HG03378 (cell line): ENCODE data around the gene CDYL.

ENCODE experiments used
- ATAC-seq: cut with Tn5 transposase; IDR thresholded peaks from one replicate; pipeline ENCODE4 v1.9.1; 2021; ENCODE audit warnings: mild to moderate bottlenecking, moderate library complexity; ENCODE audit not compliant: unreplicated experiment

Gene CDYL

GRCh38 chr6:4774296-4774695, 1.9 kb upstream of the CDYL start:
- no peak for ATAC-seq

GRCh38 chr6:4774715-4775493, 1.3 kb upstream of the CDYL start:
- ATAC-seq: no peak

GRCh38 chr6:4775494-4776130, 592 bp upstream of the CDYL start:
- peak; percentile 16 for ATAC-seq

DNA sequence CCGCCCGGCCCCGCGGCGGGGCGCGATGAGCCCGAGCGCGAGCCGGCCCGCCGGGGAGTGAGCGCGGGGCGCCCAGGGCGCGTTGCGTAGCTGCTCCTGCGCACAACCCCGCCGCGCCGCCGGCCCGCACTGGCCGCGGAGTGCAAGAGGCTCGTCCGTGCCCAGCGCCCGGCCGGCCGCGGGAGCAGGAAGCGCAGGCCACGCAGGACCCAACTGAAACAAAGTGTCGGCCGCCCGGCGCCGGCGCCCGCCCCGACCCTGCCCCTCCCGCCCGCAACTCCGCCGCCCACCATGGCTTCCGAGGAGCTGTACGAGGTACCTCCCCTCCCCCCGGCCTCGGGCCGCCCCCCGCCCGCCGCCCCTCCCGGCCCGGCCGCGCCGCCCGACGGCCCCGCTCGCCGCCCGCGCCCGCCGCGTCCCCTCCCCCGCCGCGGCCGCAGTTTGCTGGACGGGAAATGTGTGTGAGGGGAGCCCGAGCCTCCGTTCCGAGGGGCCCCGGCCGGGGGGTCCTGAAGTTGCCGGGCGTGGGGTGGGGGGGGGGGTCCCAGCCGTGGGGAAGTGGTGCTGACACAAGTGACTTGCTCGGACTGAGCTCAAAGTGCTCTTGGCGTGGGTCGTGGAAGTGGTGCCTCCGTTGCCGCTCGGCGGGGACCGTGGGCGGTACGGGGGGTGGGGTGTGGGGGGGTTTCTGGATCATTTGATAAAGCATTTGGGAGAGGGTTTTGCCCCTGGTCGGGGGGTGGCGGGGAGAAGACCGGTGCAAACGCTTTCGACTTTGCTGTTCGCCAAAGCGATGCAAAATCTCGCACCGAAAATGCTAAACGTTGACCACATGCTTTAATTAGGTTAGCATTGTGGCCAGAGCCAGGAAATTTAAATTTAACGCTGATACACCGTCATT, 539 bp downstream of the CDYL start:
- no peak for ATAC-seq

DNA sequence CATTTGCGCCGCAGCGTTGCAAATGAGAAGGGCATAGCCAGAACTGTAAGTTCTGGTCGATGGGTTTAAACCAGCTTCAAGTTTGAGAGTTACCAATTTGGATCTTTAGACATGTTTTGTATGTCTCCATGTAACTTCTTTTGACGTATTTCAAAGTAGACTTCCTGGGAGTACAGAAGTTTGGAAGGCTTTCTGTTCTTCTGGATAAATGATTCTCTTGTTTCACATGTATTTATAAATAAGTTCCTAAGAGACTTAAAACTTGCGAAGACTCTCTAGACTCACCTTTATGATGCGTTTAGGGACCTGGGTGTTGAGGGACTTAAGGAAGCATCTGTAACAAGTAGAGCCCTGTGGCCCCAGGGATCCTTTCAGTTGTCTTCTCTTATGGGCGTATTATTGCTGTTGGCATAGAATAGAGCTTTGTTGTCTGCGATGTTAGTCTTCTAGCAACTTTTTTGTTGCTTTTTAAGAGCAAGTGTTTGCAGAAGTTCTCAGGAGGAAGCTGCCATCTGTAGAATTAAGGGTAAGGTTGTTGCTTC, 1.3 kb downstream of the CDYL start:
- ATAC-seq: no peak

DNA sequence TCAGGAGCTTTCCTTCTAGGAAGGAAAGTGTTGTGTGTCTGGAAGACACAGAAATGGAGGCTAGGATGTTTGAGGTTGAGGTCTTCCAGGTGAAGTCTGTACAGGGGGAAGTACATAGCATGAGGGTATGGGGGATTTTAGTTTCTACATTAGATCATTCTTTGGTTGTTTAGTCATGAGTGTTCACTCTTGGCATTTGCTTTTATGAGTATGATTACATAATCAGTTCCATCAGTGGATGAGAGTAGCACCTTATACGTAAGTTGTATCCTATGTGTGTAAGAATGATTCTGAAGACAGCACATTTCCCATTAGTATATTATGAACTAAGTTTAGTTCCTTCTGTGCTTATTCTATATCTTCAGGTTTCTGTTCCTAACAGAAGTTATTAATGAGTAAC, 1.9 kb downstream of the CDYL start:
- peak; percentile 23 for ATAC-seq

- no peak for ATAC-seq
Measured at GRCh38 chr6:4780360-4780812, 4.2 kb downstream of the CDYL start.

DNA sequence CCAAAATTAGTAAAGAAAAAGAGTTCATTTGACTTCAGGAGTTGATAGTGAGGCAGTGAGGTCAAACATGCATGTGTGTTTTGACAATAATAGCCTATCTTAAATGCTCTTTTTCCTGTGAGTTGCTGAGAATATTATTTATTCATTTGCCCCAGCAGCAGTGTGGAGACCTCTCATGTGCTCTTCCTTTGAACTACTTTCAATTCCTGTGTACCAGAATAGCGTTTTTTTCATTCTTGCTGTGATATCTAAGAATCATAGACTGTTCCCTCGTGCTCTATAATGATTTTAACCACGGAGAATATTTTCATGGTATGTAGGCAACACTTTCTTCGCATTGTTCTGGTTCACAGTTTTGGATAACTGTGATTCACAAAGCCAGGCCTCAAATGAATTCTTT, 5.2 kb downstream of the CDYL start:
- ATAC-seq: no peak

DNA sequence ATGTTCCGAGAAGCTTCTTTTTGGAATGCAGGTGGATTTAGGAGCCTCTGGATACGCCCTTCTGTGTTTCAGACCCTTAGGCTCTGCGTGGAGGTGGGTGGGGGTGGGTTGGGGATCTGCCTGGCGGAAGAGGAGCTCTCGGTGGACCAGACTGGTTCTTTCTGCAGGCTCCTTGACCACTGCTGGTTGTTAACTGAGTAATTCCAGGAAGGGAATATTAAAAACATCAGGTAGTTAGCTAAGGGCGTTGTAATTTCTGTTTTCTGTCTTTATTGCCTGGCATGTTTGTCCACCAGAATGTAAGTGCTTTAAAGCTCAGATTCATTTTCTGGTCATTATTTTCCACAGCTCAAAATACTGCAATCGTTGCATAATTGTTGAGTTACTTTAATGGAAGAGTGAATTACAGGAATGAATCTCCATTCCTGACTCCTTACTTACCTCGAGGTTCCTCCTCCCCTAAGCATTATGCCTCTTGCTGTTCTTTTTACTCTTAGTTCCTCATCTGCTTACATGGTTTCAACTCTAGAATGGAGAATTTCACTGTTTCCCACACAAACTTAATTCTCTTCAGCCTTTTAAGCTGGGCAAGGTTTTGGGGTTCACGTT, 5.9 kb downstream of the CDYL start:
- ATAC-seq: no peak

GRCh38 chr6:4786996-4787395, 10.8 kb downstream of the CDYL start:
- ATAC-seq: no peak

GRCh38 chr6:4788482-4788881, 12.3 kb downstream of the CDYL start:
- no peak for ATAC-seq

GRCh38 chr6:4788953-4789584, 12.9 kb downstream of the CDYL start:
- peak; percentile 79 for ATAC-seq

GRCh38 chr6:4790158-4790899, 14.1 kb downstream of the CDYL start:
- ATAC-seq: no peak

GRCh38 chr6:4794140-4794707, 18.0 kb downstream of the CDYL start:
- no peak for ATAC-seq

DNA sequence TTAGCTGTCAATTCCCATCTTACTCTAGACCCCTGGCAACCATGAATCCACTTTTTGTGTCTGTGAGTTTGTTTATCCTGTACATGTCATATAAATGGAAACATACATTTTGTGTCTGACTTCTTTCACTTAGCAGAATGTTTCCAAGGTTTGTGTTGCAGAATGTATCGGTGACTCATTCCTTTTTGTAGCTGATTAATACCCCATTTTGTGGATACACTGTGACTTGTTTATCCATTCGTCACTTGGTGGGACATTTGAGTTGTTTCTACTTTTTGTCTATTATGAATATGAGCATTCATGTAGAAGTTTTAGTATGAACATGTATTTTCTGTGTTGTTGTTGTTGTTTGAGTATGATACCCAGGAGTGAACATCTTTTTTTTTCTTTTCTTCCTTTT, 21.4 kb downstream of the CDYL start:
- no peak for ATAC-seq

GRCh38 chr6:4799912-4800311, 23.7 kb downstream of the CDYL start:
- ATAC-seq: no peak

DNA sequence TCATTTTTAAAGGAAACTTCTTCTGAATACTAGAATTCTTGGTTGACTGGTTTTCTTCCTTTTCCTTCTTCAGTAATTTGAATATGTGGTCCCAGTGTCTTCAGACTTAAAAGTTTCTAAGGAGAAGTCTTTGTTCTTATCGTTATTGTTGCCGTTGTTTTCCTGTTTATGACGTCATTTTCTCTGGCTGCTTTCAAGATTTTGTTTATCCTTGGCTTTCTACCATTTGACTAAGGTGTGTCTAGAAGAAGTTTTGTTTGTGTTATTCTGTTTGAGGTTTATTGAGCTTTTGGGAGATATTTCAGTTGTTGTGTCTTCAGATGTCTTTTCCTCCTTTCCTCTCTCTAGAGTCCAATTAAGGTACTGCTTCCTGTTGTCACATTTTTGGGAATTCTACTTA, 24.5 kb downstream of the CDYL start:
- no peak for ATAC-seq

- ATAC-seq: peak; percentile 64
Measured at GRCh38 chr6:4801491-4802110, 25.4 kb downstream of the CDYL start.
